HCT116 (cell line): ENCODE results near the gene S1PR4.

ENCODE experiments used
- ELF1 ChIP-seq: IDR thresholded peaks from 2 replicates; pipeline ENCODE4 v1.6.1; 2012; ENCODE audit warnings: low read depth, borderline replicate concordance
- EZH2 ChIP-seq: fragments of 200-600 bp; sonication (generic); IDR thresholded peaks from 2 replicates; pipeline ENCODE4 v1.6.1; 2017; ENCODE audit warnings: antibody characterized with exemption, mixed run types
- JUND ChIP-seq: IDR thresholded peaks from 2 replicates; pipeline ENCODE4 v1.6.1; 2012
- POLR2A ChIP-seq: IDR thresholded peaks from 2 replicates; pipeline ENCODE4 v1.7.0; 2011; ENCODE audit warnings: borderline replicate concordance; ENCODE audit not compliant: insufficient read depth, insufficient read length; ENCODE audit errors: extremely low read depth
- POLR2AphosphoS5 ChIP-seq: IDR thresholded peaks from 2 replicates; pipeline ENCODE4 v1.6.1; 2011; ENCODE audit warnings: mild to moderate bottlenecking, low read depth, low read length, moderate library complexity
- SP1 ChIP-seq: IDR thresholded peaks from 2 replicates; pipeline ENCODE4 v1.6.1; 2012; ENCODE audit warnings: low read depth
- TCF7L2 ChIP-seq: IDR thresholded peaks from 2 replicates; pipeline ENCODE4 v1.7.0; 2011; ENCODE audit warnings: borderline replicate concordance, inconsistent platforms; ENCODE audit not compliant: insufficient read depth, insufficient read length; ENCODE audit errors: extremely low read depth
- YY1 ChIP-seq: IDR thresholded peaks from 2 replicates; pipeline ENCODE4 v1.6.1; 2011; ENCODE audit warnings: low read length, low read depth, moderate library complexity, mild to moderate bottlenecking; ENCODE audit not compliant: insufficient replicate concordance; ENCODE audit errors: extremely low read depth
- TF ChIP-seq, protein P1 (sequence below), 3 experiments: fragments of 200-600 bp in 1 of 3; sonication (generic) in 1 of 3; IDR thresholded peaks in 2 of 3; conservative IDR thresholded peaks in 1 of 3; 2 replicates each; pipeline ENCODE4 v1.5.1; 2012 to 2017; ENCODE audit warnings: low read depth in 2 of 3, low read length in 2 of 3, antibody characterized with exemption in 1 of 3, borderline replicate concordance in 1 of 3, control low read depth in 1 of 3, mild to moderate bottlenecking in 1 of 3, mixed read lengths in 1 of 3, mixed run types in 1 of 3, moderate library complexity in 1 of 3; ENCODE audit not compliant: insufficient read depth in 1 of 3

DNA sequence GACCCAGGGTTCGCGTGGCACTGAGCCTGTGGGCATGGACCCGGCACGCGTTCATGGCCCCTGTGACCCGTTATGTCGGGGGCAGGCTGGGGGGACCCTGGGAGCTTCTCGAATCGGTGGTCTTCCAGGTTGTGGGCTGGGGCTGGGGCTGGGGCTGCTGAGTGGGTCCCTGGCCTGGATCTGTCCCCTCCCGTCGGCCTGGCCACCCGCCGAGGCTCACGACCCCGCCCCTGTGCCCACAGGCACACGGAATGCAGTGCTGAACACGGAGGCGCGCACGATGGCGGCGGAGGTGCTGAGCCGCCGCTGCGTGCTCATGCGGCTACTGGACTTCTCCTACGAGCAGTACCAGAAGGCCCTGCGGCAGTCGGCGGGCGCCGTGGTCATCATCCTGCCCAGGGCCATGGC, 13.7 kb downstream of the S1PR4 start:
- TF ChIP-seq YY1 (no peak), JUND (no peak), POLR2AphosphoS5 (no peak), TCF7L2 (no peak), POLR2A (no peak), EZH2 (no peak), ELF1 (no peak), SP1 (no peak)
- TF ChIP-seq, protein P1, sequence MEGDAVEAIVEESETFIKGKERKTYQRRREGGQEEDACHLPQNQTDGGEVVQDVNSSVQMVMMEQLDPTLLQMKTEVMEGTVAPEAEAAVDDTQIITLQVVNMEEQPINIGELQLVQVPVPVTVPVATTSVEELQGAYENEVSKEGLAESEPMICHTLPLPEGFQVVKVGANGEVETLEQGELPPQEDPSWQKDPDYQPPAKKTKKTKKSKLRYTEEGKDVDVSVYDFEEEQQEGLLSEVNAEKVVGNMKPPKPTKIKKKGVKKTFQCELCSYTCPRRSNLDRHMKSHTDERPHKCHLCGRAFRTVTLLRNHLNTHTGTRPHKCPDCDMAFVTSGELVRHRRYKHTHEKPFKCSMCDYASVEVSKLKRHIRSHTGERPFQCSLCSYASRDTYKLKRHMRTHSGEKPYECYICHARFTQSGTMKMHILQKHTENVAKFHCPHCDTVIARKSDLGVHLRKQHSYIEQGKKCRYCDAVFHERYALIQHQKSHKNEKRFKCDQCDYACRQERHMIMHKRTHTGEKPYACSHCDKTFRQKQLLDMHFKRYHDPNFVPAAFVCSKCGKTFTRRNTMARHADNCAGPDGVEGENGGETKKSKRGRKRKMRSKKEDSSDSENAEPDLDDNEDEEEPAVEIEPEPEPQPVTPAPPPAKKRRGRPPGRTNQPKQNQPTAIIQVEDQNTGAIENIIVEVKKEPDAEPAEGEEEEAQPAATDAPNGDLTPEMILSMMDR (IDR thresholded peaks at IDR 0.05 in 2 of 3, conservative IDR thresholded peaks at IDR 0.05 in 1 of 3; ENCODE audit: borderline replicate concordance in 1 of 3, insufficient read depth in 1 of 3, low read depth in 2 of 3, low read length in 2 of 3), result no peak
